Measurements from ENCODE around the gene CFAP43. TPM values are rescaled to one million over a fixed set of nuclear protein-coding genes. Genes with fewer than 3 reads are reported as not detected.

The CFAP43 gene
- total and polyA plus RNA-seq, 2 of the 8 experiments (the other 6 are each of a cell fraction or from before 2014, with no cell fraction given), result 0.11 to 0.27 TPM

DNA sequence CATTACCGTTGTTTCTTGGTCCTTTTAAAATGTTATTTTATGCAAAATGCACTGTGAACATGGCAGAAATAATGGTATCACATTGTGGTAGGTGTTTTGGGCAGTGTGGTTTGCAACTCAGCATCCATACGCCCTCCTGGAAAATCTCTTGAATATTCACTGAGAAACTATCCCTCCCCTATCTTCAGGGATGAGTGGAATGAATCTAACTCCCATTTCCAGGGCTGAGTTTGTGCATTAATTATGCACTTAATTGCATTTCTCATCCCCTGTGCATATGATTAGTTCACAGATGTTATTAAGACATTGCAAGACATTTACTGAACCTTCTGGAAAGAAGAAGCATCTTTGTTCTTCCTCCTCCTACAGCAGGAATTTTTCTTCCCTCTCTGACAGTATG lies 36.5 kb downstream of the CFAP43 start (continued):
- TF ChIP-seq, protein P1, sequence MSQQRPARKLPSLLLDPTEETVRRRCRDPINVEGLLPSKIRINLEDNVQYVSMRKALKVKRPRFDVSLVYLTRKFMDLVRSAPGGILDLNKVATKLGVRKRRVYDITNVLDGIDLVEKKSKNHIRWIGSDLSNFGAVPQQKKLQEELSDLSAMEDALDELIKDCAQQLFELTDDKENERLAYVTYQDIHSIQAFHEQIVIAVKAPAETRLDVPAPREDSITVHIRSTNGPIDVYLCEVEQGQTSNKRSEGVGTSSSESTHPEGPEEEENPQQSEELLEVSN (IDR thresholded peaks at IDR 0.05), result no peak

All from H1 (cell line).